ENCODE results near the gene FBXO42.

- no peak for TF ChIP-seq POLR2AphosphoS5 (IDR thresholded peaks at IDR 0.05; ENCODE audit: borderline replicate concordance, low read depth, low read length)
- no peak for TF ChIP-seq EZH2 (IDR thresholded peaks at IDR 0.05)
- TF ChIP-seq FOXP2 (optimal IDR thresholded peaks at IDR 0.05; ENCODE audit: control extremely low read depth, extremely low read length, insufficient read depth) = no peak
These were observed 134.1 kb downstream of the FBXO42 start for GRCh38 chr1:16218014-16218673.
